Measurements from ENCODE around the gene GIT1.

DNA sequence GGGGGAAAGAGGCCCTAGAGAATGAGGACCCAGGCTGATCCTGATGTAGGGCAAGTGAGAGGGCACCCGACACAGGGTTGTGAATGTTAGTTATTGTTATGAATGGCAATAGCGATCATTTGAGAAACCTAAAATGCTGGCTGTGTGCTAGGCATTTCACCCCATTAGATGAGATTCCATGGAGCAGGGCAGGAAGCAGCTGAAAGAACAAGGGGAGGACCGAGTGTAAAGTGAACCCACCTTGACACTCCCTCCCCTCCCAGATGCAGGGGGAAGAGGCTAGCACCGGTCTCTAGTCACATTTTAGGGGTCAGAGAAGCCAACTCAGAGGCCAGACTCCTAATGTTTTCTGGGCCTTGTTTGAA is 33.8 kb upstream of the GIT1 start:
- TF ChIP-seq POLR2A (IDR thresholded peaks at IDR 0.05): no peak
- TF ChIP-seq CTCF (IDR thresholded peaks at IDR 0.05): no peak
